Measurements from ENCODE around the gene RMC1.
A peak's percentile ranks its signal among the peaks of the same experiment; 100 is the strongest.
"Not testable (repeated sequence)": the region's sequence is repeated elsewhere in the genome, so short reads cannot be mapped to it uniquely, and the experiment has no call there.

The RMC1 gene

GRCh38 chr18:23498877-23499276, 4.4 kb upstream of the RMC1 start:
- peak; percentile 48 for DNase-seq

GRCh38 chr18:23499291-23499781, 4.0 kb upstream of the RMC1 start:
- no peak for DNase-seq

GRCh38 chr18:23501626-23502025, 1.7 kb upstream of the RMC1 start:
- DNase-seq, result no peak

GRCh38 chr18:23502516-23503037, 734 bp upstream of the RMC1 start:
- peak; percentile 18 for DNase-seq

GRCh38 chr18:23503963-23504344, 643 bp downstream of the RMC1 start:
- peak; percentile 3 for DNase-seq

- no peak for DNase-seq
These were observed 1.4 kb downstream of the RMC1 start for GRCh38 chr18:23504720-23505119.

GRCh38 chr18:23506393-23506792, 3.1 kb downstream of the RMC1 start:
- no peak for DNase-seq

- DNase-seq, result not testable (repeated sequence)
These were observed 7.6 kb downstream of the RMC1 start for GRCh38 chr18:23510923-23511322.

GRCh38 chr18:23512216-23512615, 8.9 kb downstream of the RMC1 start:
- not testable (repeated sequence) for DNase-seq

- DNase-seq, result no peak
These were observed 9.3 kb downstream of the RMC1 start for GRCh38 chr18:23512641-23513040.

GRCh38 chr18:23515911-23516546, 12.7 kb downstream of the RMC1 start:
- peak; percentile 78 for DNase-seq

- no peak for DNase-seq
These were observed 16.4 kb downstream of the RMC1 start for GRCh38 chr18:23519734-23520133.

GRCh38 chr18:23521271-23521670, 18.0 kb downstream of the RMC1 start:
- no peak for DNase-seq

- DNase-seq, result no peak
These were observed 18.6 kb downstream of the RMC1 start for GRCh38 chr18:23521907-23522306.

- no peak for DNase-seq
These were observed 20.3 kb downstream of the RMC1 start for GRCh38 chr18:23523429-23524212.

- DNase-seq, result no peak
These were observed 20.9 kb downstream of the RMC1 start for GRCh38 chr18:23524213-23524707.

GRCh38 chr18:23526501-23527063, 23.3 kb downstream of the RMC1 start:
- DNase-seq, result no peak

GRCh38 chr18:23528580-23529472, 25.5 kb downstream of the RMC1 start:
- no peak for DNase-seq

- DNase-seq, result no peak
These were observed 26.3 kb downstream of the RMC1 start for GRCh38 chr18:23529604-23530003.

GRCh38 chr18:23530195-23530594, 26.9 kb downstream of the RMC1 start:
- DNase-seq, result no peak

- no peak for DNase-seq
These were observed 28.6 kb downstream of the RMC1 start for GRCh38 chr18:23531912-23532311.

- DNase-seq, result no peak
These were observed 29.5 kb downstream of the RMC1 start for GRCh38 chr18:23532848-23533247.

- no peak for DNase-seq
These were observed 31.0 kb downstream of the RMC1 start for GRCh38 chr18:23534276-23534675.

Measured in NCI-H1105 (cell line).